Activated CD8-positive, alpha-beta memory T cell treated with anti-CD3 and anti-CD28 coated beads, Interleukin-2, amount 50 U/mL, for 4 hours (primary cell): Measurements from ENCODE around the gene HOXB3.
"Not testable (repeated sequence)": the region's sequence is repeated elsewhere in the genome, so short reads cannot be mapped to it uniquely, and the experiment has no call there.

ENCODE experiments used
- DNase-seq: peaks from one replicate; pipeline ENCODE4 v3.0.0-alpha.2; 2020

Gene HOXB3

GRCh38 chr17:48520631-48521079, 69.4 kb downstream of the HOXB3 start:
- no peak for DNase-seq

- no peak for DNase-seq
Observed at GRCh38 chr17:48519427-48519826, 70.6 kb downstream of the HOXB3 start.

- no peak for DNase-seq
Observed at GRCh38 chr17:48517478-48517877, 72.6 kb downstream of the HOXB3 start.

GRCh38 chr17:48515925-48516900, 73.8 kb downstream of the HOXB3 start:
- no peak for DNase-seq

- DNase-seq, result no peak
Observed at GRCh38 chr17:48514477-48514876, 75.6 kb downstream of the HOXB3 start.

- no peak for DNase-seq
Observed at GRCh38 chr17:48513666-48514455, 76.2 kb downstream of the HOXB3 start.

- DNase-seq, result no peak
Observed at GRCh38 chr17:48513097-48513496, 76.9 kb downstream of the HOXB3 start.

- no peak for DNase-seq
Observed at GRCh38 chr17:48510761-48511604, 79.1 kb downstream of the HOXB3 start.

GRCh38 chr17:48510381-48510760, 79.7 kb downstream of the HOXB3 start:
- no peak for DNase-seq

GRCh38 chr17:48509708-48510107, 80.3 kb downstream of the HOXB3 start:
- not testable (repeated sequence) for DNase-seq

- DNase-seq, result no peak
Observed at GRCh38 chr17:48506246-48506645, 83.8 kb downstream of the HOXB3 start.

GRCh38 chr17:48505788-48506187, 84.3 kb downstream of the HOXB3 start:
- peak; percentile 26 for DNase-seq

GRCh38 chr17:48504953-48505352, 85.1 kb downstream of the HOXB3 start:
- DNase-seq, result no peak

- DNase-seq, result no peak
Observed at GRCh38 chr17:48503747-48504146, 86.3 kb downstream of the HOXB3 start.

GRCh38 chr17:48502901-48503300, 87.1 kb downstream of the HOXB3 start:
- DNase-seq, result no peak

GRCh38 chr17:48502312-48502711, 87.7 kb downstream of the HOXB3 start:
- DNase-seq, result no peak

GRCh38 chr17:48500435-48501426, 89.3 kb downstream of the HOXB3 start:
- no peak for DNase-seq

- no peak for DNase-seq
Observed at GRCh38 chr17:48499735-48500434, 90.2 kb downstream of the HOXB3 start.

GRCh38 chr17:48499248-48499647, 90.8 kb downstream of the HOXB3 start:
- no peak for DNase-seq
